Astrocyte of the cerebellum (primary cell): ENCODE results near the gene FBP2.

Experiments
- DNase-seq: peaks from one replicate; pipeline ENCODE4 v3.0.0-alpha.2; 2011; ENCODE audit warnings: low read depth
- H3K4me3 ChIP-seq: 2 replicates; pipeline ENCODE4 v1.5.1; 2011; ENCODE audit warnings: mild to moderate bottlenecking, low read depth, low read length, moderate library complexity
- in situ Hi-C: cut with HindIII; loops from 2 replicates; pipeline ENCODE4 v1.10.0; 2017; ENCODE audit warnings: low sequenced_read_pairs
- TF ChIP-seq, protein P1 (sequence below): IDR thresholded peaks from 2 replicates; pipeline ENCODE4 v1.5.1; 2012; ENCODE audit warnings: low read length, low read depth, moderate library complexity, mild to moderate bottlenecking; ENCODE audit errors: missing control alignments

FBP2 gene

DNA sequence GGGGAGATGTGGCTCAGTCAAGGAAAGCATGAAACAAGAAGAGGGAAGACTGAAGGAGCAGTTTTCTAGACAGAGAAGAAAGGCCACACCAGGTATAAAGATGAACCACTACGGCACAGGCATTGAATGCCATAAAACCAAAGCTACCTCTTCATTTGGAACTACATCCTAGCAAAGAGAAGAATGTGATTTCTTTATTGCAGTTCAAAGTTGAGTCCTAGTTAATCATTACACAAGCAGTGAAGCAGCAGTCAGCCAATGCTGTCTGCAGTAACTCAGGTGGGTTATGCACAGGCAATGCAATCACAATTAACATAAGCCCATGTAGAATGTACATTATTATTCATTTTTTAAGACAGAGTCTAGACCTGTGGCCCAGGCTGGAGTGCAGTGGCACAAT lies 60.5 kb downstream of the FBP2 start:
- no peak overlapping the region for H3K4me3 ChIP-seq
- TF ChIP-seq, protein P1, sequence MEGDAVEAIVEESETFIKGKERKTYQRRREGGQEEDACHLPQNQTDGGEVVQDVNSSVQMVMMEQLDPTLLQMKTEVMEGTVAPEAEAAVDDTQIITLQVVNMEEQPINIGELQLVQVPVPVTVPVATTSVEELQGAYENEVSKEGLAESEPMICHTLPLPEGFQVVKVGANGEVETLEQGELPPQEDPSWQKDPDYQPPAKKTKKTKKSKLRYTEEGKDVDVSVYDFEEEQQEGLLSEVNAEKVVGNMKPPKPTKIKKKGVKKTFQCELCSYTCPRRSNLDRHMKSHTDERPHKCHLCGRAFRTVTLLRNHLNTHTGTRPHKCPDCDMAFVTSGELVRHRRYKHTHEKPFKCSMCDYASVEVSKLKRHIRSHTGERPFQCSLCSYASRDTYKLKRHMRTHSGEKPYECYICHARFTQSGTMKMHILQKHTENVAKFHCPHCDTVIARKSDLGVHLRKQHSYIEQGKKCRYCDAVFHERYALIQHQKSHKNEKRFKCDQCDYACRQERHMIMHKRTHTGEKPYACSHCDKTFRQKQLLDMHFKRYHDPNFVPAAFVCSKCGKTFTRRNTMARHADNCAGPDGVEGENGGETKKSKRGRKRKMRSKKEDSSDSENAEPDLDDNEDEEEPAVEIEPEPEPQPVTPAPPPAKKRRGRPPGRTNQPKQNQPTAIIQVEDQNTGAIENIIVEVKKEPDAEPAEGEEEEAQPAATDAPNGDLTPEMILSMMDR: no peak
- DNase-seq: no peak
- in situ Hi-C loops: no loop called here

DNA sequence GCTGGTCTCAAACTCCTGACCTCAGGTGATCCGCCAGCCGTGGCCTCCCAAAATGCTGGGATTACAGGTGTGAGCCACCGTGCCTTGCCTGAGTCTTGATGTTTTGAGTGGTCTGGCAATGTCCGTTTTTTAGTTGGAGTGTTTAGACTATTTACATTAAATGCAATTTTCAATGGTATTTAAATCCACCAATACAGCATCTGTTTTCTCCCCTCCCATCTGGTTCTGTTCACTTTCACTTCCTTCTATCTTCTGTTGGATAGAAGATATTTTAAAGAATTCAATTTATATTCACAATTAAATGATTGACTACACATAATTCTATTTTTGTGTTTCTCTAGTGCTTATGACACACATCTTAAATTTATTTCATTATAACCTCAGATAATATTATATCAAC lies 64.7 kb downstream of the FBP2 start:
- DNase-seq: no peak
- H3K4me3 ChIP-seq: no peak overlapping the region
- TF ChIP-seq, protein P1: no peak
- in situ Hi-C loops: no loop called here

DNA sequence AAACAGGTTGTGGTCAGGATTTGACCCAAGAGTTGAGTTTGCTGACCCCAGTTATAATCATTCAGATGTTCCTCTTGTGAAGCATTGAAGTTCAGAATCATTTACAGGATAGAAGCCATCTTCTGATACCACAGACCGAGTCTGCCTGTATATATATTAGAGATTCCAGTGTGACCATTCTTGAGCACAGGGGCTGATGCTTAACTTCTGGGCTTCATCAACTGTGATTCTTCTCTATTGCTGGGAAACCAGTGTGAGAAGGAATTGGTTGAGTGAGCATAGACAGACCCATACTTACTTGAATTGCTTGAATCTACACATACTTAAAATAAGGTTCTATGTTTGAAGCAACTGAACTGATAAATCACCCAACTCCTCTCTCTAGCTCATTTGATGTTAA lies 66.7 kb downstream of the FBP2 start:
- no peak for DNase-seq
- TF ChIP-seq, protein P1: no peak
- in situ Hi-C loops: no loop called here
- no peak overlapping the region for H3K4me3 ChIP-seq

DNA sequence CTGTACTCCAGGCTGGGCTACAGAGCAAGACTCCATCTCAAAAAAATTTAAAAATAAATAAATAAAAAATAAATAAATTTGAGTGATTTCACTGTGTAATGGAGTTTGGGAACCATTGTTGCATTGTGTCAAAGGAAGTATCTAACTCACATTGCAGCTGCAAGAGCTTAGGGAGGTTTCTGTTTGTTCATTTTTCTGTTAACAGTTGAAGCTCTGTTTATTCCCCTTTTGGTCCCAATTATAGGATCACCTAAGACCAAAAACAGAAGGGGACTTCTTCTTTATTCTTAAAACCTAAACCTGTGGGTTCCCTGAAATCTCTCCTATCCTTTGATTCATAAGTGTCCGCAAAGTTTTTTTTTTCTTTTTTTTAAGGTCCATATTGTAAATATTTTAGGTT lies 67.4 kb downstream of the FBP2 start:
- in situ Hi-C loops: no loop called here
- TF ChIP-seq, protein P1: no peak
- no peak overlapping the region for H3K4me3 ChIP-seq
- no peak for DNase-seq

DNA sequence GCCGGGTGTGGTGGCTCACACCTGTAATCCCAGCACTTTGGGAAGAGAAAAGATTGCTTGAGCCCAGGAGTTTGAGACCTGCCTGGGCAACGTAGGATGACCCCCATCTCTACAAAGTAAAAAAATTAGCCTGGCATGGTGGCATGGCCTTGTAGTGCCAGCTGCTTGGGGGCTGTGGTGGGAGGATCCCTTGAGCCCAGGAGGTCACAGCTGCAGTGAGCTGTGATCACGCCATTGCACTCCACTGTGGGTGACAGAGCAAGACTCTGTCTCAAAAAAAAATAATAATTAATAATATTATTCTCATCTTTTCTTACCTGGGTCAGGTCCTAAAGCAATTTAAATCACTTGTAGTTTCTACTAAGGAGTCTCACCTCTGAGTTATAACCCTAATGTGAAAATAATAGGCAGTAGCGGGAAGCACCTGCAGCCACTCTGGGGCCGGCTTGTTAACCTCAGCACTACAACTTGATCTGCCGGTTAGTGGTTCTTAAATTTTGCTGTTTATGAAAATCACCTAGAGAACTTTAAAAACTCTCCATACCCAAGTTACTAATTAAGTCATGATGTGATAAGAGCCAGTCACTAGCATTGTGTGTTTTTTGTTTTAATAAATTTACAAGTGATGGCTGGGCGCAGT lies 68.1 kb downstream of the FBP2 start:
- TF ChIP-seq, protein P1: no peak
- no peak for DNase-seq
- no peak overlapping the region for H3K4me3 ChIP-seq
- in situ Hi-C loops: no loop called here

DNA sequence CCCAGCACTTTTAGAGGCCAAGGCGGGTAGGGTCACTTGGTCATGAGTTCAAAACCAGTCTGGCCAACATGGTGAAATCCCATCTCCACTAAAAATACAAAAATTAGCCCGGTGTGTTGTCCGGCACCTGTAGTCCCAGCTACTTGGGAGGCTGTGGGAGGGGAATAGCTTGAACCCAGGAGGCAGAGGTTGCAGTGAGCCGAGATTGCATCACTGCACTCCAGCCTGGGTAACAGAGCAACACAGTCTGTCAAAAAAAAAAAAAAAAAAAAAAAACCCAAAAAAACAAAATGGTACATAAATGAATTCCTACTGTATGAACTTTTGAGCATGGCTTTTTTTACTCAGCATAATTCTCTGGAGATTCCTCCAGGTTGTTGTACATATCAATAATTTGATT lies 76.4 kb downstream of the FBP2 start:
- TF ChIP-seq, protein P1: no peak
- DNase-seq: no peak
- no peak overlapping the region for H3K4me3 ChIP-seq
- in situ Hi-C loops: no loop called here
